B cell (primary cell): ENCODE results near the gene TADA2A. TPM values are rescaled to one million over a fixed set of nuclear protein-coding genes. Genes with fewer than 3 reads are reported as not detected.

ENCODE experiments used
- ATAC-seq: fragments of 200-7000 bp; cut with Tn5 transposase; one replicate; pipeline ENCODE4 v1.10.0; 2021; ENCODE audit warnings: low read depth, mild to moderate bottlenecking, moderate number of reproducible peaks, moderate library complexity
- CTCF ChIA-PET: fragments of 350-600 bp; sonication (Branson Sonifier 250); formaldehyde crosslinking; loops from one replicate; lab custom pipeline; 2021; ENCODE audit warnings: antibody characterized with exemption, inconsistent platforms; lab: Charles Lee
- POLR2A ChIA-PET: fragments of 350-600 bp; sonication (Branson Sonifier 250); formaldehyde crosslinking; loops from one replicate; lab custom pipeline; 2021; ENCODE audit warnings: antibody characterized with exemption; lab: Charles Lee
- DNase-seq: peaks from one replicate; pipeline ENCODE4 v3.0.0; 2013
- H2AFZ ChIP-seq: 2 replicates; pipeline ENCODE4 v1.6.1; 2012; ENCODE audit warnings: mild to moderate bottlenecking, low read depth, low read length; ENCODE audit not compliant: insufficient read depth, poor library complexity, severe bottlenecking
- H3K27ac ChIP-seq, 2 donors: 1 replicate in 1 of 2; 2 replicates in 1 of 2; pipeline ENCODE4 v1.5.1; 2012 to 2013; ENCODE audit warnings: low read length in 2 of 2, mild to moderate bottlenecking in 2 of 2, moderate library complexity in 1 of 2
- H3K27me3 ChIP-seq, 4 experiments: fragments of 200-600 bp in 1 of 4; sonication (generic) in 1 of 4; replicated peaks in 1 of 4; 1 replicate in 2 of 4; 2 replicates in 2 of 4; pipeline versions ENCODE4 v1.6.1 to v1.7.0; 2013 to 2016; ENCODE audit warnings: low read length in 3 of 4, mild to moderate bottlenecking in 2 of 4, mixed read lengths in 1 of 4, moderate library complexity in 1 of 4; ENCODE audit not compliant: insufficient read depth in 4 of 4, control insufficient read depth in 3 of 4; ENCODE audit errors: control extremely low read depth in 1 of 4
- H3K36me3 ChIP-seq, 2 experiments: replicated peaks in 1 of 2; 1 replicate in 1 of 2; 2 replicates in 1 of 2; pipeline versions ENCODE4 v1.6.1 to v1.7.1; 2013; ENCODE audit warnings: low read length in 1 of 2; ENCODE audit not compliant: insufficient read depth in 2 of 2, control insufficient read depth in 1 of 2; ENCODE audit errors: control extremely low read depth in 1 of 2, extremely low read depth in 1 of 2
- H3K4me1 ChIP-seq, 2 donors: fragments of 200-600 bp in 1 of 2; sonication (generic) in 1 of 2; 1 replicate in 1 of 2; 2 replicates in 1 of 2; pipeline versions ENCODE4 v1.5.1 to v1.6.1; 2013 to 2017; ENCODE audit warnings: low read length in 2 of 2; ENCODE audit not compliant: control insufficient read depth in 2 of 2, insufficient read depth in 2 of 2
- H3K4me2 ChIP-seq: replicated peaks from 2 replicates; pipeline ENCODE3; 2012; ENCODE audit warnings: mild to moderate bottlenecking, low read depth, low read length; ENCODE audit not compliant: poor library complexity, severe bottlenecking
- H3K4me3 ChIP-seq, 5 experiments: fragments of 200-600 bp in 1 of 5; sonication (generic) in 1 of 5; 1 replicate in 3 of 5; 2 replicates in 2 of 5; pipeline versions ENCODE4 v1.5.1 to v1.7.0; 2011 to 2016; ENCODE audit warnings: low read length in 4 of 5, mild to moderate bottlenecking in 4 of 5, low read depth in 2 of 5, control low read depth in 1 of 5, moderate library complexity in 1 of 5; ENCODE audit not compliant: insufficient read depth in 1 of 5; ENCODE audit errors: control extremely low read depth in 1 of 5, extremely low read depth in 1 of 5
- H3K79me2 ChIP-seq: fragments of 200-600 bp; sonication (generic); one replicate; pipeline ENCODE4 v1.6.0; 2016; ENCODE audit warnings: low read length; ENCODE audit not compliant: control insufficient read depth, insufficient read depth
- H3K9ac ChIP-seq: fragments of 200-600 bp; sonication (generic); 2 replicates; pipeline ENCODE4 v1.6.1; 2017; ENCODE audit warnings: mild to moderate bottlenecking, low read length, moderate library complexity
- H3K9me3 ChIP-seq, 3 donors: one replicate each; pipeline versions ENCODE4 v1.6.1 to v1.7.1; 2013; ENCODE audit warnings: low read length in 2 of 3; ENCODE audit not compliant: control insufficient read depth in 2 of 3, insufficient read depth in 1 of 3; ENCODE audit errors: control extremely low read depth in 1 of 3
- H4K20me1 ChIP-seq: 2 replicates; pipeline ENCODE4 v1.6.0; 2012; ENCODE audit warnings: mild to moderate bottlenecking, low read length; ENCODE audit not compliant: insufficient read depth, control insufficient read depth, poor library complexity, severe bottlenecking
- H3K27ac Mint-ChIP-seq: one replicate; pipeline ENCODE4 v1.8.0; 2021; ENCODE audit warnings: mixed read lengths
- H3K27me3 Mint-ChIP-seq: one replicate; pipeline ENCODE4 v1.8.0; 2021; ENCODE audit warnings: mixed read lengths
- H3K4me1 Mint-ChIP-seq: one replicate; pipeline ENCODE4 v1.8.0; 2021; ENCODE audit warnings: mixed read lengths
- H3K4me3 Mint-ChIP-seq: one replicate; pipeline ENCODE4 v1.8.0; 2021; ENCODE audit warnings: mixed read lengths
- H3K9me3 Mint-ChIP-seq: one replicate; pipeline ENCODE4 v1.8.0; 2022; ENCODE audit warnings: mixed read lengths; ENCODE audit not compliant: insufficient read depth
- EZH2 ChIP-seq: IDR thresholded peaks from 2 replicates; pipeline ENCODE4 v1.6.1; 2012; ENCODE audit warnings: borderline replicate concordance, low read depth, mild to moderate bottlenecking, moderate library complexity, low read length; ENCODE audit not compliant: insufficient read depth, poor library complexity, severe bottlenecking
- WGBS: methylation state at CpG from one replicate; pipeline ENCODE4 v1.1.5; 2013; ENCODE audit warnings: missing lambda C conversion rate; ENCODE audit not compliant: insufficient coverage; 5-methylcytosine and 5-hydroxymethylcytosine counted together
- intact Hi-C: fragments of 100-400 bp; cut with micrococcal nuclease; formaldehyde crosslinking; loops from one replicate; pipeline ENCODE4 v1.10.0; 2022
- polyA plus RNA-seq: library from polyadenylated mRNA; depleted of rRNA; stranded (reverse); fragments of >200 nt; gene quantifications from 2 replicates; pipeline ENCODE4 v1.2.3, GENCODE V29; 2012
- total RNA-seq, 2 donors: library from RNA; stranded (reverse); fragments of 120-200 nt in 1 of 2; gene quantifications; 1 replicate in 1 of 2; 2 replicates in 1 of 2; pipeline versions ENCODE4 v1.2.3 to v1.2.4, GENCODE V29; 2013 to 2022
- TF ChIP-seq, protein P1 (sequence below): fragments of 200-600 bp; IDR thresholded peaks from one replicate; pipeline ENCODE4 v1.8.0; 2022; ENCODE audit warnings: antibody characterized with exemption, mild to moderate bottlenecking

The TADA2A gene
- total and polyA plus RNA-seq, 2 donors (not counting 1 experiment from before 2014, with no cell fraction given) = 10.9 to 43.3 TPM

DNA sequence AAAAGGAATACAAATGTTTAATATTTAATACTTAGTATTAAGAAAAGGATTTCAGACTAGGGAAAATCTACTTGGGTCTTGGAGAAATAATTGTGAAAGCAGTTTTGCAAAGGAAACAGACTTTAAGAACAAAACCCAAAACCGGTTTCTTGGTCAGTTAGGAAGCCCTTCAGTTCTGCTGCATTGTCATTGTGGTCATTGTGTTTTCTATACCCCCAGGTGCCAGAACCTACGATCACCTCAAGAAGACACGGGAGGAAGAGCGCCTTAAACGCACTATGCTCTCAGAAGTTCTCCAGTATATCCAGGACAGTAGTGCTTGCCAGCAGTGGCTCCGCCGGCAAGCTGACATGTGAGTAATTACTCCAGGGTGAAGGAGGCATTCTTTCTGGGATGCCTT, 63.5 kb downstream of the TADA2A start:
- no peaks in the 10 kb centered on the region for H4K20me1 ChIP-seq
- peaks cover 15 to 62% of the 10 kb centered on the region in 2 experiments for H3K36me3 ChIP-seq
- H3K79me2 ChIP-seq = no peaks in the 10 kb centered on the region
- no peaks in the 10 kb centered on the region for H3K27me3 Mint-ChIP-seq
- H3K4me1 ChIP-seq = no peaks in the 10 kb centered on the region
- H3K9ac ChIP-seq = no peak overlapping the region
- WGBS = 51% methylated on average over 5 of the region's 7 CpGs
- no peaks in the 10 kb centered on the region for H3K4me1 Mint-ChIP-seq
- H3K27me3 ChIP-seq = no peaks in the 10 kb centered on the region
- POLR2A ChIA-PET = no interaction called here
- no peak overlapping the region for H3K27ac ChIP-seq
- no peaks in the 10 kb centered on the region for H3K9me3 ChIP-seq
- DNase-seq (no peak), ATAC-seq (no peak)
- H3K4me3 ChIP-seq = no peak overlapping the region
- no peak for TF ChIP-seq EZH2
- TF ChIP-seq, protein P1, sequence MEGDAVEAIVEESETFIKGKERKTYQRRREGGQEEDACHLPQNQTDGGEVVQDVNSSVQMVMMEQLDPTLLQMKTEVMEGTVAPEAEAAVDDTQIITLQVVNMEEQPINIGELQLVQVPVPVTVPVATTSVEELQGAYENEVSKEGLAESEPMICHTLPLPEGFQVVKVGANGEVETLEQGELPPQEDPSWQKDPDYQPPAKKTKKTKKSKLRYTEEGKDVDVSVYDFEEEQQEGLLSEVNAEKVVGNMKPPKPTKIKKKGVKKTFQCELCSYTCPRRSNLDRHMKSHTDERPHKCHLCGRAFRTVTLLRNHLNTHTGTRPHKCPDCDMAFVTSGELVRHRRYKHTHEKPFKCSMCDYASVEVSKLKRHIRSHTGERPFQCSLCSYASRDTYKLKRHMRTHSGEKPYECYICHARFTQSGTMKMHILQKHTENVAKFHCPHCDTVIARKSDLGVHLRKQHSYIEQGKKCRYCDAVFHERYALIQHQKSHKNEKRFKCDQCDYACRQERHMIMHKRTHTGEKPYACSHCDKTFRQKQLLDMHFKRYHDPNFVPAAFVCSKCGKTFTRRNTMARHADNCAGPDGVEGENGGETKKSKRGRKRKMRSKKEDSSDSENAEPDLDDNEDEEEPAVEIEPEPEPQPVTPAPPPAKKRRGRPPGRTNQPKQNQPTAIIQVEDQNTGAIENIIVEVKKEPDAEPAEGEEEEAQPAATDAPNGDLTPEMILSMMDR = no peak
- intact Hi-C loops = no loop called here
- no peak overlapping the region for H3K4me3 Mint-ChIP-seq
- CTCF ChIA-PET = no interaction called here
- H3K9me3 Mint-ChIP-seq = no peaks in the 10 kb centered on the region
- H2AFZ ChIP-seq = no peak overlapping the region
- H3K27ac Mint-ChIP-seq = no peak overlapping the region
- H3K4me2 ChIP-seq = no peak overlapping the region

DNA sequence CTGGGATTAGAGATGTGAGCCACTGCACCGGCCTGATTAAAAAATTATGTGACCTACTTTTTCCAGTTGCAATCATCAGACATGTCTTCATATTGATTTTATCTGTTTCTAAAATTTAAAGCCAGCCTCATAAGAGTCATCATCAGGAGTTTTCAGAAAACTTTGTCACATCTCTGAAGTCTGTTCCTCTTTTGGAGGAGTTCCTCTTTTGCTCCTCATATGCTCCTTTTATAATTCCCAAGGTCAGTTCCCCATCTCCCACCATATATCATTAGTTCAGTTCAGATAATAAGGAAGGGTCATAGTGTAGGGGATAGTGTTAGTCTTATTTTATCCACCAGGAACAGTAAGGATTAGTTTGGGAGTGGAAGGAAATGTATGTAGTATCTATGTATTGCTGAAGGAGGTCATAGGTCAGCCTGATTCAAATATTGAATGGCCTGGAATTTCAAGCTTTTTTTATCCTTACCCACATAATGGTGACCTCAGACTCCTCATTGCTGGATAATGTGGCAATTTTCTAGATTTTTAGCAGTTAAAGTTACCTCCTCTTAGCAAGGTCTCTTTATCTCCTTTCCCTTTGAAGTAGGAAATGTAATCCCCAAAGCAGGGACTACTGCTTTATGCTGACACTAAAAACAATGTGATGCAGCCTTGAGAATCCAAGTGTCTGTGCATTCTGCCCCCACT, 69.2 kb downstream of the TADA2A start:
- POLR2A ChIA-PET = interaction anchor here (0.6 kb wide), 1 partner anchor 135 kb away, joined by 4 read pairs; no protein-coding TSS in a partner anchor
- no peaks in the 10 kb centered on the region for H4K20me1 ChIP-seq
- Mint-ChIP-seq H3K27me3 (no peaks in the 10 kb centered on the region), H3K4me3 (no peak overlapping the region), H3K27ac (no peak overlapping the region), H3K4me1 (no peaks in the 10 kb centered on the region), H3K9me3 (no peaks in the 10 kb centered on the region)
- no peak overlapping the region for H3K27ac ChIP-seq
- H3K9me3 ChIP-seq = no peaks in the 10 kb centered on the region
- no peak overlapping the region for H3K4me2 ChIP-seq
- H3K9ac ChIP-seq = no peak overlapping the region
- no CpG with 5 or more reads among the region's 1 CpG for WGBS
- no peak for TF ChIP-seq EZH2
- TF ChIP-seq, protein P1 = no peak
- ATAC-seq (no peak), DNase-seq (no peak)
- H3K36me3 ChIP-seq = peaks cover 15 to 54% of the 10 kb centered on the region in 2 experiments
- no peaks in the 10 kb centered on the region for H3K4me1 ChIP-seq
- no peak overlapping the region for H3K4me3 ChIP-seq
- CTCF ChIA-PET = no interaction called here
- no peaks in the 10 kb centered on the region for H3K79me2 ChIP-seq
- H3K27me3 ChIP-seq = no peaks in the 10 kb centered on the region
- intact Hi-C loops = no loop called here
- no peak overlapping the region for H2AFZ ChIP-seq
